HEK293T (cell line): ENCODE results near the gene LMCD1.

Experiments used
- ARNT ChIP-seq: fragments of 450-650 bp; IDR thresholded peaks from 2 replicates; pipeline ENCODE4 v1.6.1; 2017; ENCODE audit warnings: mild to moderate bottlenecking
- BHLHE40 ChIP-seq: fragments of 450-650 bp; IDR thresholded peaks from 2 replicates; pipeline ENCODE4 v1.6.1; 2016; ENCODE audit warnings: mild to moderate bottlenecking, moderate library complexity, borderline replicate concordance
- CTBP1 ChIP-seq: fragments of 450-650 bp; IDR thresholded peaks from 2 replicates; pipeline ENCODE4 v1.6.1; 2016; ENCODE audit warnings: borderline replicate concordance
- ELF4 ChIP-seq: fragments of 450-650 bp; IDR thresholded peaks from 2 replicates; pipeline ENCODE4 v1.6.1; 2017; ENCODE audit warnings: antibody characterized with exemption
- FOXK2 ChIP-seq: fragments of 450-650 bp; IDR thresholded peaks from 2 replicates; pipeline ENCODE4 v1.6.1; 2016; ENCODE audit warnings: mild to moderate bottlenecking
- FOXM1 ChIP-seq: fragments of 450-650 bp; IDR thresholded peaks from 2 replicates; pipeline ENCODE4 v1.6.1; 2017; ENCODE audit warnings: mild to moderate bottlenecking, borderline replicate concordance
- HDGF ChIP-seq: fragments of 450-650 bp; IDR thresholded peaks from 2 replicates; pipeline ENCODE4 v1.6.1; 2017; ENCODE audit warnings: antibody characterized with exemption, borderline replicate concordance
- L3MBTL2 ChIP-seq: fragments of 450-650 bp; conservative IDR thresholded peaks from 2 replicates; pipeline ENCODE4 v1.6.1; 2016; ENCODE audit warnings: mild to moderate bottlenecking
- NFRKB ChIP-seq: fragments of 450-650 bp; IDR thresholded peaks from 2 replicates; pipeline ENCODE4 v1.6.1; 2016; ENCODE audit warnings: mild to moderate bottlenecking, moderate library complexity
- SP1 ChIP-seq: fragments of 450-650 bp; IDR thresholded peaks from 2 replicates; pipeline ENCODE4 v1.6.1; 2017
- TARDBP ChIP-seq: fragments of 450-650 bp; IDR thresholded peaks from 2 replicates; pipeline ENCODE4 v1.6.1; 2016

- no peak for TF ChIP-seq BHLHE40
- TF ChIP-seq SP1: no peak
- TF ChIP-seq FOXM1: no peak
- TF ChIP-seq TARDBP: no peak
- no peak for TF ChIP-seq L3MBTL2
- TF ChIP-seq NFRKB: no peak
- TF ChIP-seq FOXK2: no peak
- TF ChIP-seq HDGF: no peak
- no peak for TF ChIP-seq ELF4
- TF ChIP-seq CTBP1: no peak
- no peak for TF ChIP-seq ARNT
These were observed 22.6 kb downstream of the LMCD1 start for GRCh38 chr3:8524249-8524648.
